Activated CD8-positive, alpha-beta T cell treated with anti-CD3 and anti-CD28 coated beads, Interleukin-2, amount 10 ng/mL, durations not matched to agents 7 days and 5 days (primary cell): ENCODE results near the gene CTTN. TPM values are rescaled to one million over a fixed set of nuclear protein-coding genes. Genes with fewer than 3 reads are reported as not detected.
"Not testable (repeated sequence)": the region's sequence is repeated elsewhere in the genome, so short reads cannot be mapped to it uniquely, and the experiment has no call there.

ENCODE experiments used
- ATAC-seq: fragments of 150-1000 bp; cut with Tn5 transposase; one replicate; pipeline ENCODE4 v1.10.0; 2021; ENCODE audit warnings: moderate library complexity
- CTCF ChIA-PET: fragments of 350-600 bp; sonication (Branson Sonifier 250); formaldehyde crosslinking; loops from one replicate; lab custom pipeline; 2021; ENCODE audit warnings: antibody characterized with exemption; lab: Charles Lee
- POLR2A ChIA-PET: fragments of 350-600 bp; sonication (Branson Sonifier 250); formaldehyde crosslinking; loops from one replicate; lab custom pipeline; 2021; ENCODE audit warnings: antibody characterized with exemption; lab: Charles Lee
- DNase-seq: peaks from one replicate; pipeline ENCODE4 v3.0.0-alpha.2; 2020
- H3K27ac Mint-ChIP-seq: one replicate; pipeline ENCODE4 v1.8.0; 2021; ENCODE audit warnings: mild to moderate bottlenecking, mixed read lengths
- H3K27me3 Mint-ChIP-seq: one replicate; pipeline ENCODE4 v1.8.0; 2021; ENCODE audit warnings: low read depth, mixed read lengths
- H3K36me3 Mint-ChIP-seq: one replicate; pipeline ENCODE4 v1.8.0; 2021; ENCODE audit warnings: low read depth, mixed read lengths
- H3K4me1 Mint-ChIP-seq: one replicate; pipeline ENCODE4 v1.8.0; 2021; ENCODE audit warnings: low read depth, mixed read lengths
- H3K4me3 Mint-ChIP-seq: one replicate; pipeline ENCODE4 v1.8.0; 2021; ENCODE audit warnings: mild to moderate bottlenecking, mixed read lengths
- H3K9me3 Mint-ChIP-seq: one replicate; pipeline ENCODE4 v1.8.0; 2022; ENCODE audit warnings: mixed read lengths; ENCODE audit not compliant: insufficient read depth
- total RNA-seq, 2 experiments: library from RNA; stranded (reverse); gene quantifications; one replicate each; pipeline ENCODE4 v1.2.3, GENCODE V29; 2021

CTTN gene
- total RNA-seq, 2 experiments from 2014 or later, result not detected

- no peaks in the 10 kb centered on the region for H3K4me1 Mint-ChIP-seq
- no peak overlapping the region for H3K4me3 Mint-ChIP-seq
- no peaks in the 10 kb centered on the region for H3K9me3 Mint-ChIP-seq
- ChIA-PET CTCF (no interaction called here), POLR2A (interaction anchor here (0.9 kb wide), 1 partner anchor 49 kb away, joined by 3 read pairs; no protein-coding TSS in a partner anchor)
- DNase-seq (no peak), ATAC-seq (no peak)
- no peaks in the 10 kb centered on the region for H3K27me3 Mint-ChIP-seq
- H3K27ac Mint-ChIP-seq, result no peak overlapping the region
- H3K36me3 Mint-ChIP-seq, result peaks cover 30% of the 10 kb centered on the region
These were observed 16.2 kb upstream of the CTTN start for GRCh38 chr11:70381872-70382861.

- Mint-ChIP-seq H3K27ac (no peak overlapping the region), H3K4me3 (no peak overlapping the region), H3K4me1 (no peaks in the 10 kb centered on the region), H3K27me3 (peaks cover 6% of the 10 kb centered on the region), H3K9me3 (no peaks in the 10 kb centered on the region), H3K36me3 (peaks cover 22% of the 10 kb centered on the region)
- ATAC-seq (no peak), DNase-seq (no peak)
- ChIA-PET CTCF (no interaction called here), POLR2A (no interaction called here)
These were observed 14.4 kb upstream of the CTTN start for GRCh38 chr11:70383664-70384565.

GRCh38 chr11:70384566-70385152, 13.7 kb upstream of the CTTN start:
- ChIA-PET POLR2A (no interaction called here), CTCF (no interaction called here)
- Mint-ChIP-seq H3K36me3 (peaks cover 20% of the 10 kb centered on the region), H3K4me3 (no peak overlapping the region), H3K27ac (no peak overlapping the region), H3K4me1 (no peaks in the 10 kb centered on the region), H3K9me3 (no peaks in the 10 kb centered on the region), H3K27me3 (peaks cover 11% of the 10 kb centered on the region)
- ATAC-seq (no peak), DNase-seq (no peak)

GRCh38 chr11:70387564-70387963, 10.8 kb upstream of the CTTN start:
- H3K9me3 Mint-ChIP-seq, result no peaks in the 10 kb centered on the region
- no peak overlapping the region for H3K4me3 Mint-ChIP-seq
- no peaks in the 10 kb centered on the region for H3K4me1 Mint-ChIP-seq
- no peak for ATAC-seq
- H3K27ac Mint-ChIP-seq, result no peak overlapping the region
- H3K36me3 Mint-ChIP-seq, result peaks cover 13% of the 10 kb centered on the region
- ChIA-PET CTCF (no interaction called here), POLR2A (no interaction called here)
- DNase-seq, result no peak
- peaks cover 20% of the 10 kb centered on the region for H3K27me3 Mint-ChIP-seq

- no peak for DNase-seq
- Mint-ChIP-seq H3K4me3 (no peak overlapping the region), H3K4me1 (no peaks in the 10 kb centered on the region), H3K27ac (no peak overlapping the region), H3K36me3 (peaks cover 11% of the 10 kb centered on the region), H3K27me3 (peaks cover 28% of the 10 kb centered on the region), H3K9me3 (no peaks in the 10 kb centered on the region)
- ChIA-PET CTCF (no interaction called here), POLR2A (interaction anchor here (1.1 kb wide), 1 partner anchor 185 kb away, joined by 3 read pairs; no protein-coding TSS in a partner anchor)
- ATAC-seq, result no peak
These were observed 9.1 kb upstream of the CTTN start for GRCh38 chr11:70389201-70389600.

GRCh38 chr11:70390882-70391281, 7.4 kb upstream of the CTTN start:
- H3K27me3 Mint-ChIP-seq, result peaks cover 34% of the 10 kb centered on the region
- H3K27ac Mint-ChIP-seq, result not testable (repeated sequence)

GRCh38 chr11:70394211-70394950, 3.9 kb upstream of the CTTN start:
- H3K4me1 Mint-ChIP-seq, result peaks cover 16% of the 10 kb centered on the region
- H3K27me3 Mint-ChIP-seq, result peaks cover 41% of the 10 kb centered on the region
- H3K36me3 Mint-ChIP-seq, result no peaks in the 10 kb centered on the region
- DNase-seq, result no peak
- ChIA-PET CTCF (no interaction called here), POLR2A (no interaction called here)
- no peak overlapping the region for H3K27ac Mint-ChIP-seq
- no peak for ATAC-seq
- no peak overlapping the region for H3K4me3 Mint-ChIP-seq
- no peaks in the 10 kb centered on the region for H3K9me3 Mint-ChIP-seq

More at GRCh38 chr11:70390882-70391281, 7.4 kb upstream of the CTTN start:
- H3K36me3 Mint-ChIP-seq, H3K9me3 Mint-ChIP-seq, DNase-seq, H3K4me1 Mint-ChIP-seq, H3K4me3 Mint-ChIP-seq, POLR2A ChIA-PET, CTCF ChIA-PET, ATAC-seq: not testable (repeated sequence)

- Mint-ChIP-seq H3K4me3 (peak overlapping the region; percentile 60), H3K27ac (no peak overlapping the region), H3K36me3 (no peaks in the 10 kb centered on the region), H3K27me3 (peaks cover 55% of the 10 kb centered on the region), H3K9me3 (no peaks in the 10 kb centered on the region), H3K4me1 (peaks cover 25% of the 10 kb centered on the region)
- ChIA-PET POLR2A (no interaction called here), CTCF (no interaction called here)
- DNase-seq, result no peak
- ATAC-seq, result no peak
These were observed 870 bp upstream of the CTTN start for GRCh38 chr11:70397336-70397982.

- ATAC-seq (peak; percentile 17), DNase-seq (peak; percentile 36)
- ChIA-PET CTCF (interaction anchor here (0.6 kb wide), 1 partner anchor 52 kb away, joined by 3 read pairs; no protein-coding TSS in a partner anchor), POLR2A (interaction anchor here (0.5 to 1.6 kb wide), 2 partner anchors 13 to 112 kb away, joined by 3 read pairs; no protein-coding TSS in a partner anchor)
- Mint-ChIP-seq H3K4me3 (no peak overlapping the region), H3K27me3 (peaks cover 55% of the 10 kb centered on the region), H3K27ac (peak overlapping the region; percentile 61), H3K4me1 (peaks cover 27% of the 10 kb centered on the region), H3K36me3 (no peaks in the 10 kb centered on the region), H3K9me3 (no peaks in the 10 kb centered on the region)
These were observed 728 bp downstream of the CTTN start for GRCh38 chr11:70398834-70399680.

GRCh38 chr11:70399681-70400112, 1.4 kb downstream of the CTTN start:
- peaks cover 54% of the 10 kb centered on the region for H3K27me3 Mint-ChIP-seq

More at GRCh38 chr11:70399681-70400112, 1.4 kb downstream of the CTTN start:
- ChIA-PET POLR2A (interaction anchor here (1.6 kb wide), 1 partner anchor 12 kb away, joined by 3 read pairs; no protein-coding TSS in a partner anchor), CTCF (interaction anchor here (0.6 kb wide), 1 partner anchor 52 kb away, joined by 3 read pairs; no protein-coding TSS in a partner anchor)
- no peaks in the 10 kb centered on the region for H3K9me3 Mint-ChIP-seq
- ATAC-seq, result no peak
- no peaks in the 10 kb centered on the region for H3K36me3 Mint-ChIP-seq
- peaks cover 27% of the 10 kb centered on the region for H3K4me1 Mint-ChIP-seq
- H3K4me3 Mint-ChIP-seq, result no peak overlapping the region
- DNase-seq, result no peak
- no peak overlapping the region for H3K27ac Mint-ChIP-seq
